CD14-positive monocyte (primary cell): ENCODE data around the gene CUL7. TPM values are rescaled to one million over a fixed set of nuclear protein-coding genes. Genes with fewer than 3 reads are reported as not detected.
"Not testable (repeated sequence)": the region's sequence is repeated elsewhere in the genome, so short reads cannot be mapped to it uniquely, and the experiment has no call there.

Experiments used
- DNase-seq, 3 donors: peaks; one replicate each; pipeline ENCODE4 v3.0.0-alpha.2; 2011 to 2022
- H2AFZ ChIP-seq: 2 replicates; pipeline ENCODE4 v1.6.0; 2012; ENCODE audit warnings: mild to moderate bottlenecking, low read depth, low read length, inconsistent platforms; ENCODE audit not compliant: insufficient read depth, poor library complexity, severe bottlenecking
- H3K27ac ChIP-seq, 2 donors: 1 replicate in 1 of 2; 2 replicates in 1 of 2; pipeline ENCODE4 v1.5.1; 2012 to 2013; ENCODE audit warnings: low read length in 2 of 2, control low read depth in 1 of 2, inconsistent platforms in 1 of 2, low read depth in 1 of 2, mild to moderate bottlenecking in 1 of 2
- H3K27me3 ChIP-seq, 2 donors: one replicate each; pipeline versions ENCODE4 v1.6.0 to v1.6.1; 2011 to 2013; ENCODE audit warnings: low read length in 2 of 2; ENCODE audit not compliant: control insufficient read depth in 2 of 2, insufficient read depth in 2 of 2
- H3K36me3 ChIP-seq, 2 donors: replicated peaks in 1 of 2; 1 replicate in 1 of 2; 2 replicates in 1 of 2; pipeline versions ENCODE4 v1.5.1 to v1.6.1; 2012 to 2013; ENCODE audit warnings: low read length in 2 of 2, control low read depth in 1 of 2, inconsistent platforms in 1 of 2, mild to moderate bottlenecking in 1 of 2; ENCODE audit not compliant: insufficient read depth in 2 of 2, control insufficient read depth in 1 of 2
- H3K4me1 ChIP-seq, 2 donors: 1 replicate in 1 of 2; 2 replicates in 1 of 2; pipeline versions ENCODE4 v1.5.1 to v1.6.1; 2012 to 2013; ENCODE audit warnings: low read length in 2 of 2, control low read depth in 1 of 2, inconsistent platforms in 1 of 2, mild to moderate bottlenecking in 1 of 2, moderate library complexity in 1 of 2; ENCODE audit not compliant: insufficient read depth in 2 of 2, control insufficient read depth in 1 of 2
- H3K4me2 ChIP-seq: replicated peaks from 2 replicates; pipeline ENCODE3; 2012; ENCODE audit warnings: low read length, moderate library complexity, mild to moderate bottlenecking; ENCODE audit not compliant: poor library complexity, severe bottlenecking; ENCODE audit errors: extremely low read depth
- H3K4me3 ChIP-seq, 3 experiments: fragments of 200-600 bp in 1 of 3; sonication (generic) in 1 of 3; replicated peaks in 1 of 3; 1 replicate in 2 of 3; 2 replicates in 1 of 3; pipeline ENCODE4 v1.5.1; 2011 to 2013; ENCODE audit warnings: low read length in 3 of 3, mild to moderate bottlenecking in 3 of 3, control low read depth in 2 of 3, low read depth in 2 of 3, inconsistent platforms in 1 of 3, moderate library complexity in 1 of 3
- H3K79me2 ChIP-seq: 2 replicates; pipeline ENCODE4 v1.6.0; 2012; ENCODE audit warnings: mild to moderate bottlenecking, control low read depth, inconsistent platforms, low read length, moderate library complexity; ENCODE audit not compliant: insufficient read depth
- H3K9ac ChIP-seq: 2 replicates; pipeline ENCODE4 v1.6.0; 2017; ENCODE audit warnings: low read length, mild to moderate bottlenecking; ENCODE audit not compliant: insufficient read depth, poor library complexity, severe bottlenecking
- H3K9me3 ChIP-seq, 2 donors: replicated peaks in 1 of 2; 1 replicate in 1 of 2; 2 replicates in 1 of 2; pipeline versions ENCODE4 v1.5.1 to v1.6.1; 2012 to 2013; ENCODE audit warnings: low read length in 2 of 2, control low read depth in 1 of 2; ENCODE audit not compliant: control insufficient read depth in 1 of 2, insufficient read depth in 1 of 2
- H4K20me1 ChIP-seq: 2 replicates; pipeline ENCODE4 v1.6.0; 2012; ENCODE audit warnings: mild to moderate bottlenecking, low read length, control low read depth, moderate library complexity; ENCODE audit not compliant: insufficient read depth
- H3K27ac Mint-ChIP-seq, 7 donors: one replicate each; pipeline ENCODE4 v1.8.0; 2020; ENCODE audit warnings: mild to moderate bottlenecking in 7 of 7, mixed read lengths in 7 of 7, moderate library complexity in 6 of 7, inconsistent platforms in 2 of 7
- H3K27me3 Mint-ChIP-seq, 3 donors: one replicate each; pipeline ENCODE4 v1.8.0; 2021 to 2022; ENCODE audit warnings: low read depth in 3 of 3, mild to moderate bottlenecking in 3 of 3, mixed read lengths in 3 of 3, moderate library complexity in 3 of 3, inconsistent platforms in 1 of 3
- H3K36me3 Mint-ChIP-seq, 2 donors: one replicate each; pipeline ENCODE4 v1.8.0; 2020; ENCODE audit warnings: mixed read lengths in 2 of 2, inconsistent platforms in 1 of 2, mild to moderate bottlenecking in 1 of 2
- H3K4me1 Mint-ChIP-seq: one replicate; pipeline ENCODE4 v1.8.0; 2020; ENCODE audit warnings: mild to moderate bottlenecking, mixed read lengths
- H3K4me3 Mint-ChIP-seq, 2 donors: one replicate each; pipeline ENCODE4 v1.8.0; 2020; ENCODE audit warnings: mild to moderate bottlenecking in 2 of 2, mixed read lengths in 2 of 2, moderate library complexity in 1 of 2
- H3K9me3 Mint-ChIP-seq, 7 donors: one replicate each; pipeline ENCODE4 v1.8.0; 2020 to 2022; ENCODE audit warnings: mixed read lengths in 7 of 7, mild to moderate bottlenecking in 6 of 7, moderate library complexity in 6 of 7, inconsistent platforms in 2 of 7
- WGBS: methylation state at CpG from one replicate; pipeline ENCODE4 v1.1.5; 2013; ENCODE audit warnings: missing lambda C conversion rate; ENCODE audit not compliant: insufficient coverage; 5-methylcytosine and 5-hydroxymethylcytosine counted together
- intact Hi-C, 2 donors: fragments of 100-400 bp; cut with micrococcal nuclease; formaldehyde crosslinking; loops; one replicate each; pipeline versions ENCODE4 v1.15.0 to v1.15.1; 2023
- polyA plus RNA-seq, 3 donors: library from polyadenylated mRNA; depleted of rRNA in 1 of 3; unstranded in 2 of 3; stranded (reverse) in 1 of 3; fragments of 300-500 nt in 2 of 3; fragments of >200 nt in 1 of 3; fragmentation: Illumina TruSeq in 2 of 3; gene quantifications; 1 replicate in 2 of 3; 2 replicates in 1 of 3; pipeline ENCODE4 v1.2.3, GENCODE V29; 2012 to 2021
- TF ChIP-seq, protein P1 (sequence below): fragments of 200-600 bp; IDR thresholded peaks from one replicate; pipeline ENCODE4 v1.8.0; 2022; ENCODE audit warnings: antibody characterized with exemption, mild to moderate bottlenecking

Gene CUL7
- polyA plus RNA-seq, 3 donors: 1.2 to 11.6 (median 2.4) TPM

DNA sequence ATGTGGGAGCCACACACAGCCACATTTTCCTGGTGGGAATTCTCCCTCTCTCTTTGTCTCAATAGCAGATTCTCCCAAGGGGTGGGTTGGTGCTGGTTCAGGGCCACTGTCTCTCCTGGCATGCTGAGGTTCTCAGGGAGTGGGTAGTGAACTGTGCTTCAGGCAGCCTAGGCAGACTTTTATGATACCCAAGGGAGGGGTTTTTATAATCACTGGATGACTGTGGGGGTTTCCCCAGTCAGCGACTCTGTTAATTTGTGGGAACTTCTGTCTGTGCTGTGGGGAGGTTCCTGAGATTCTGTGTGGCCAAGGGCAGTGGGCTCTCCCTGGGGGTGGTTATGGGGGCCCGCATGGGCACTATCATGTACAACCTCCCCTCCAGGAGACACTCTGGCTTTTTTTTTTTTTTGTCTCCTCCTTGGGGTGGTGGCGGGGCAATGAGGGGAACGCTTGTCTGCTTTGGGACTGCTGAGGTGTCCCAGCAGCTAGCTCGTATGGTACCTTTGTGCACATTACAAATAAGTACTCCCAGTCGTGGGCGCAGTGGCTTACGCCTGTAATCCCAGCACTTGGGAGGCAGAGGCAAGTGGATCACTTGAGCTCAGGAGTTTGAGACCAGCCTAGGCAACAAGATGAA is 32.5 kb upstream of the CUL7 start:
- intact Hi-C loops: no loop called here

DNA sequence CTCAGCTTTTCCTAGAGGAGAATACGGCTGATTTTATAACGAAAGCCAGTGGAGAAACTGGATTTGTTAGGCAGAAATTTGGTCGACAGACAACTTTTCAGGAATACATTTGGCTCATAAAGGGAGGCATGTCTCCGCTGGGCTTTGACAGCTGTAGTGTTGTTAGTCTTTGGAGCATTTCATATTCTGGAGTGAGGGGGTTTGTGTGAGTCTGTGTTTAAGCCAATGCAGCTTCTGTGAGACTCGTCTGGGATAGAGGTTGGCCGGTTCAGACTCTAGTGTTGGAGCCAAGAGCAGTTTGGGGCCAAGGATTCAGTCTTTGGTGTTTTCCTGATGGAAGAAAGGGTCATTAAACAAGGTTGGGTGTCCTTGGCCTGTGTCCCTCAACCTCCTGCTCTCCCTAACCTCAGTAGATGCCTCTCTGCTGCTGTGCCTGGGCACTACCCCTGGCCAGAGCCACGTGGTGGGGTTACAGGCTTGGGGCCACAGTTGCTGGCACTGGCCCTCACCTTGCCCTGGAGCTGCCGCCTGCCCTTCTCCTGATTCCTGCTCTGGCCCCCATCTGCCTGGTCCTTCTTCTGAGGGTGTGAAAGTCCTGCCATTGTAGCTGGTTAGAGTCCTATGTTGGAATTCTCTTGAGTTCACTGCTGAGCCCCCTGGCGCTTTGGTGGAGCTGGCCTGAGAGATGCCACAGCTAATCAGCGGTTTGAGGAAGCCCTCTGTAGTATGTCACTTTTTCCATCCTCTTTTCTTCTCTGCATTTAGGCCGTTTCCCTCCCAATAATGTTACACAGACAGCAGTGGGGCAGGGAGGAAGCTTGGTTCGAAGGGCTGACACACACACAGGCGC is 29.4 kb upstream of the CUL7 start:
- no peaks in the 10 kb centered on the region for H4K20me1 ChIP-seq
- peak overlapping the region; percentile 35 for H2AFZ ChIP-seq
- H3K9ac ChIP-seq: no peak overlapping the region
- H3K27me3 ChIP-seq: no peaks in the 10 kb centered on the region
- H3K9me3 ChIP-seq: no peaks in the 10 kb centered on the region
- no peaks in the 10 kb centered on the region for H3K9me3 Mint-ChIP-seq
- no peak overlapping the region for H3K4me3 ChIP-seq
- H3K4me1 ChIP-seq: no peaks in the 10 kb centered on the region
- no peaks in the 10 kb centered on the region for H3K36me3 Mint-ChIP-seq
- TF ChIP-seq, protein P1, sequence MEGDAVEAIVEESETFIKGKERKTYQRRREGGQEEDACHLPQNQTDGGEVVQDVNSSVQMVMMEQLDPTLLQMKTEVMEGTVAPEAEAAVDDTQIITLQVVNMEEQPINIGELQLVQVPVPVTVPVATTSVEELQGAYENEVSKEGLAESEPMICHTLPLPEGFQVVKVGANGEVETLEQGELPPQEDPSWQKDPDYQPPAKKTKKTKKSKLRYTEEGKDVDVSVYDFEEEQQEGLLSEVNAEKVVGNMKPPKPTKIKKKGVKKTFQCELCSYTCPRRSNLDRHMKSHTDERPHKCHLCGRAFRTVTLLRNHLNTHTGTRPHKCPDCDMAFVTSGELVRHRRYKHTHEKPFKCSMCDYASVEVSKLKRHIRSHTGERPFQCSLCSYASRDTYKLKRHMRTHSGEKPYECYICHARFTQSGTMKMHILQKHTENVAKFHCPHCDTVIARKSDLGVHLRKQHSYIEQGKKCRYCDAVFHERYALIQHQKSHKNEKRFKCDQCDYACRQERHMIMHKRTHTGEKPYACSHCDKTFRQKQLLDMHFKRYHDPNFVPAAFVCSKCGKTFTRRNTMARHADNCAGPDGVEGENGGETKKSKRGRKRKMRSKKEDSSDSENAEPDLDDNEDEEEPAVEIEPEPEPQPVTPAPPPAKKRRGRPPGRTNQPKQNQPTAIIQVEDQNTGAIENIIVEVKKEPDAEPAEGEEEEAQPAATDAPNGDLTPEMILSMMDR: no peak
- intact Hi-C loops: no loop called here
- H3K4me3 Mint-ChIP-seq: no peak overlapping the region
- H3K27me3 Mint-ChIP-seq: peaks cover 2 to 9% (median 3%) of the 10 kb centered on the region in 3 donors
- 90% methylated on average over 7 of the region's 13 CpGs for WGBS
- no peaks in the 10 kb centered on the region for H3K79me2 ChIP-seq
- no peak overlapping the region for H3K27ac Mint-ChIP-seq
- no peak overlapping the region for H3K27ac ChIP-seq
- no peaks in the 10 kb centered on the region for H3K4me1 Mint-ChIP-seq
- no peaks in the 10 kb centered on the region for H3K36me3 ChIP-seq
- H3K4me2 ChIP-seq: no peak overlapping the region
- DNase-seq: no peak

More for the DNA sequence above, 32.5 kb upstream of the CUL7 start:
- Histone ChIP-seq H3K4me2 (no peak overlapping the region), H4K20me1 (no peaks in the 10 kb centered on the region), H3K27me3 (no peaks in the 10 kb centered on the region), H3K79me2 (no peaks in the 10 kb centered on the region), H3K4me1 (no peaks in the 10 kb centered on the region), H3K9me3 (no peaks in the 10 kb centered on the region), H3K36me3 (no peaks in the 10 kb centered on the region), H3K9ac (no peak overlapping the region), H3K4me3 (no peak overlapping the region), H2AFZ (no peak overlapping the region), H3K27ac (no peak overlapping the region)
- H3K4me3 Mint-ChIP-seq: no peak overlapping the region
- 92% methylated on average over 3 of the region's 8 CpGs for WGBS
- H3K27me3 Mint-ChIP-seq: peaks cover 0 to 2% (median 0%) of the 10 kb centered on the region in 3 donors
- H3K36me3 Mint-ChIP-seq: no peaks in the 10 kb centered on the region
- no peaks in the 10 kb centered on the region for H3K4me1 Mint-ChIP-seq
- TF ChIP-seq, protein P1: no peak
- DNase-seq: no peak
- H3K27ac Mint-ChIP-seq: peak overlapping the region in 1 of 7 donors; percentile 3
- no peaks in the 10 kb centered on the region for H3K9me3 Mint-ChIP-seq

DNA sequence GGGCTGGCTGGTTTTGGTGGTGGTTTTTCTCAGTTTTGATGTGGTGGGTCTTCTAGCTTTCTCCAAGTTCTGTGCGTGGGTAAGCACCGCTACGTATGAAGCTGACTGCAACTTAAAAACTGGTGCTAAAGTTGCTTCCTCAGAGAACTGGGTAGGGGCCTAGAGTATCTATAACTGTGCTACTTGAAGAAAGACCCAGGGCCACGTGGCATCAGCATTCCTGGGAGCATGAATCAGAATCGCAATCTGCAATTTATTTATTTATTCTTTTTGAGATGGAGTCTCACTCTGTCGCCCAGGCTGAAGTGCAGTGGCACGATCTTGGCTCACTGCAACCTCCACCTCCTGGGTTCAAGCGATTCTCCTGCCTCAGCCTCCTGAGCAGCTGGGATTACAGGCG is 28.3 kb upstream of the CUL7 start:
- intact Hi-C loops, H3K36me3 Mint-ChIP-seq, H3K4me1 Mint-ChIP-seq, H3K4me3 ChIP-seq, H2AFZ ChIP-seq, DNase-seq, H3K9me3 Mint-ChIP-seq, H4K20me1 ChIP-seq, H3K4me3 Mint-ChIP-seq, H3K79me2 ChIP-seq, H3K36me3 ChIP-seq, H3K9me3 ChIP-seq, H3K27ac ChIP-seq, H3K4me1 ChIP-seq, H3K27me3 ChIP-seq, H3K4me2 ChIP-seq, H3K9ac ChIP-seq, H3K27ac Mint-ChIP-seq: not testable (repeated sequence)
- 53% methylated on average over 3 of the region's 9 CpGs for WGBS
- H3K27me3 Mint-ChIP-seq: peaks cover 12 to 20% (median 15%) of the 10 kb centered on the region in 3 donors
